ENCODE results near the gene FHIT.

Gene FHIT

GRCh38 chr3:60652829-60653228, 598.4 kb downstream of the FHIT start:
- in situ Hi-C loops (cut with MboI; ENCODE audit: low sequenced_read_pairs, unreplicated experiment) = no loop called here
- DNase-seq (ENCODE audit: low spot score) = peak; percentile 28
- TF ChIP-seq CTCF (IDR thresholded peaks at IDR 0.05; ENCODE audit: borderline replicate concordance, control extremely low read depth, extremely low read depth, insufficient read depth, missing control alignments) = no peak

GRCh38 chr3:60651799-60652198, 599.5 kb downstream of the FHIT start:
- in situ Hi-C loops (cut with MboI; ENCODE audit: low sequenced_read_pairs, unreplicated experiment) = no loop called here
- TF ChIP-seq CTCF (IDR thresholded peaks at IDR 0.05; ENCODE audit: borderline replicate concordance, control extremely low read depth, extremely low read depth, insufficient read depth, missing control alignments) = no peak

GRCh38 chr3:60650171-60650570, 601.1 kb downstream of the FHIT start:
- DNase-seq (ENCODE audit: low spot score) = no peak
- TF ChIP-seq CTCF (IDR thresholded peaks at IDR 0.05; ENCODE audit: borderline replicate concordance, control extremely low read depth, extremely low read depth, insufficient read depth, missing control alignments) = no peak
- in situ Hi-C loops (cut with MboI; ENCODE audit: low sequenced_read_pairs, unreplicated experiment) = no loop called here

More at GRCh38 chr3:60651799-60652198, 599.5 kb downstream of the FHIT start:
- DNase-seq (ENCODE audit: low spot score) = no peak

GRCh38 chr3:60645801-60646200, 605.5 kb downstream of the FHIT start:
- in situ Hi-C loops (cut with MboI; ENCODE audit: low sequenced_read_pairs, unreplicated experiment) = no loop called here
- no peak for DNase-seq (ENCODE audit: low spot score)
- TF ChIP-seq CTCF (IDR thresholded peaks at IDR 0.05; ENCODE audit: borderline replicate concordance, control extremely low read depth, extremely low read depth, insufficient read depth, missing control alignments) = no peak

GRCh38 chr3:60643831-60644230, 607.4 kb downstream of the FHIT start:
- TF ChIP-seq CTCF (IDR thresholded peaks at IDR 0.05; ENCODE audit: borderline replicate concordance, control extremely low read depth, extremely low read depth, insufficient read depth, missing control alignments) = no peak
- DNase-seq (ENCODE audit: low spot score) = no peak
- in situ Hi-C loops (cut with MboI; ENCODE audit: low sequenced_read_pairs, unreplicated experiment) = no loop called here

GRCh38 chr3:60641354-60641753, 609.9 kb downstream of the FHIT start:
- TF ChIP-seq CTCF (IDR thresholded peaks at IDR 0.05; ENCODE audit: borderline replicate concordance, control extremely low read depth, extremely low read depth, insufficient read depth, missing control alignments) = no peak
- DNase-seq (ENCODE audit: low spot score) = no peak
- in situ Hi-C loops (cut with MboI; ENCODE audit: low sequenced_read_pairs, unreplicated experiment) = no loop called here

- DNase-seq (ENCODE audit: low spot score) = no peak
- no peak for TF ChIP-seq CTCF (IDR thresholded peaks at IDR 0.05; ENCODE audit: borderline replicate concordance, control extremely low read depth, extremely low read depth, insufficient read depth, missing control alignments)
- in situ Hi-C loops (cut with MboI; ENCODE audit: low sequenced_read_pairs, unreplicated experiment) = no loop called here
Observed at GRCh38 chr3:60636846-60637245, 614.4 kb downstream of the FHIT start.
